CD4-positive, CD25-positive, alpha-beta regulatory T cell (primary cell): ENCODE results near the gene CRADD. TPM values are rescaled to one million over a fixed set of nuclear protein-coding genes. Genes with fewer than 3 reads are reported as not detected.

Experiments used
- ATAC-seq, 2 donors: fragments of 150-1000 bp; cut with Tn5 transposase; one replicate each; pipeline ENCODE4 v1.10.0; 2021; ENCODE audit warnings: low read depth in 2 of 2, moderate number of reproducible peaks in 2 of 2, moderate library complexity in 1 of 2
- DNase-seq, 3 donors: peaks; one replicate each; pipeline versions ENCODE4 v3.0.0 to v3.0.0-alpha.2; 2012 to 2022; ENCODE audit warnings: mixed read lengths in 1 of 3
- H3K27ac ChIP-seq: one replicate; pipeline ENCODE4 v1.7.0; 2013; ENCODE audit warnings: mild to moderate bottlenecking, low read length; ENCODE audit not compliant: insufficient read depth, poor library complexity, severe bottlenecking
- H3K27me3 ChIP-seq: one replicate; pipeline ENCODE4 v1.7.0; 2013; ENCODE audit warnings: low read length; ENCODE audit not compliant: control insufficient read depth, insufficient read depth
- H3K36me3 ChIP-seq: one replicate; pipeline ENCODE4 v1.7.0; 2013; ENCODE audit warnings: mild to moderate bottlenecking, low read length, moderate library complexity; ENCODE audit not compliant: control insufficient read depth, insufficient read depth
- H3K4me1 ChIP-seq: 2 replicates; pipeline ENCODE4 v1.7.0; 2013; ENCODE audit warnings: mild to moderate bottlenecking, low read length; ENCODE audit not compliant: insufficient read depth, control insufficient read depth, poor library complexity, severe bottlenecking
- H3K4me3 ChIP-seq: one replicate; pipeline ENCODE4 v1.7.0; 2013; ENCODE audit warnings: low read depth, mild to moderate bottlenecking, low read length, moderate library complexity
- H3K9me3 ChIP-seq, 2 experiments: 1 replicate in 1 of 2; 2 replicates in 1 of 2; pipeline ENCODE4 v1.7.0; 2013; ENCODE audit warnings: low read length in 2 of 2, mild to moderate bottlenecking in 1 of 2, moderate library complexity in 1 of 2; ENCODE audit not compliant: control insufficient read depth in 2 of 2
- H3K27ac Mint-ChIP-seq, 3 donors: one replicate each; pipeline ENCODE4 v1.8.0; 2020 to 2022; ENCODE audit warnings: mild to moderate bottlenecking in 3 of 3, mixed read lengths in 3 of 3, moderate library complexity in 2 of 3
- H3K27me3 Mint-ChIP-seq: one replicate; pipeline ENCODE4 v1.8.0; 2022; ENCODE audit warnings: mild to moderate bottlenecking, mixed read lengths
- H3K36me3 Mint-ChIP-seq: one replicate; pipeline ENCODE4 v1.8.0; 2020; ENCODE audit warnings: mixed read lengths
- H3K4me1 Mint-ChIP-seq, 4 donors: one replicate each; pipeline ENCODE4 v1.8.0; 2020 to 2022; ENCODE audit warnings: mixed read lengths in 4 of 4, mild to moderate bottlenecking in 1 of 4
- H3K4me3 Mint-ChIP-seq, 4 donors: one replicate each; pipeline ENCODE4 v1.8.0; 2020 to 2022; ENCODE audit warnings: mild to moderate bottlenecking in 4 of 4, mixed read lengths in 4 of 4, moderate library complexity in 3 of 4
- H3K9me3 Mint-ChIP-seq, 7 donors: one replicate each; pipeline ENCODE4 v1.8.0; 2020 to 2022; ENCODE audit warnings: mixed read lengths in 7 of 7, mild to moderate bottlenecking in 3 of 7, moderate library complexity in 2 of 7
- polyA plus RNA-seq, 4 donors: library from polyadenylated mRNA; unstranded; fragments of 300-500 nt; fragmentation: Illumina TruSeq; gene quantifications; one replicate each; pipeline ENCODE4 v1.2.3, GENCODE V29; 2021
- total RNA-seq: library from RNA; stranded (reverse); gene quantifications from one replicate; pipeline ENCODE4 v1.2.3, GENCODE V29; 2022

CRADD gene
- total and polyA plus RNA-seq, 5 donors from 2014 or later: 10.1 to 24.2 (median 20.6) TPM

DNA sequence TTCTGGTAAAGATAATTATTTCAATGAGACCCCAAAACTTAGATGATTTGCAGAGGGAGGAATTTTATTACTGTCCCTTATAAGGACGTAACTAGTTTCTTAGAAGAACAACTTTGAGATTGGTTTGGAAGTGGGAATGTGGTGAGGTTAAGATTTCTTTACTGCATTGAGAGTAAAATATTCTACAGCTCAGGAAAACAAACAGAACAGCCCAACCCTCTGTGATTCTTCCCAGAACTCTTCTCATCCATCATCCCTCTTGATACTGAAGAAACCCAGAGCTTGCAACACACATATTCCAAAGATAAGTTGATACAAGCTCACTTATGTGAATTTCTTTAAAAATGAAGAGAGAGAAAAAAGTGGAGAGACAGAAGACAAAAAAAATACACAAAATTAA, 234.2 kb downstream of the CRADD start:
- no peaks in the 10 kb centered on the region for H3K36me3 ChIP-seq
- no peak overlapping the region for H3K27ac ChIP-seq
- DNase-seq (no peak), ATAC-seq (no peak)
- Mint-ChIP-seq H3K9me3 (peaks cover 0 to 2% (median 0%) of the 10 kb centered on the region in 7 donors), H3K27me3 (no peaks in the 10 kb centered on the region), H3K4me3 (no peak overlapping the region), H3K27ac (peak overlapping the region in 1 of 3 donors; percentile 49), H3K4me1 (peaks cover 0 to 3% (median 0%) of the 10 kb centered on the region in 4 donors), H3K36me3 (no peaks in the 10 kb centered on the region)
- no peaks in the 10 kb centered on the region for H3K27me3 ChIP-seq
- H3K4me1 ChIP-seq: no peaks in the 10 kb centered on the region
- no peak overlapping the region for H3K4me3 ChIP-seq
- no peaks in the 10 kb centered on the region for H3K9me3 ChIP-seq

DNA sequence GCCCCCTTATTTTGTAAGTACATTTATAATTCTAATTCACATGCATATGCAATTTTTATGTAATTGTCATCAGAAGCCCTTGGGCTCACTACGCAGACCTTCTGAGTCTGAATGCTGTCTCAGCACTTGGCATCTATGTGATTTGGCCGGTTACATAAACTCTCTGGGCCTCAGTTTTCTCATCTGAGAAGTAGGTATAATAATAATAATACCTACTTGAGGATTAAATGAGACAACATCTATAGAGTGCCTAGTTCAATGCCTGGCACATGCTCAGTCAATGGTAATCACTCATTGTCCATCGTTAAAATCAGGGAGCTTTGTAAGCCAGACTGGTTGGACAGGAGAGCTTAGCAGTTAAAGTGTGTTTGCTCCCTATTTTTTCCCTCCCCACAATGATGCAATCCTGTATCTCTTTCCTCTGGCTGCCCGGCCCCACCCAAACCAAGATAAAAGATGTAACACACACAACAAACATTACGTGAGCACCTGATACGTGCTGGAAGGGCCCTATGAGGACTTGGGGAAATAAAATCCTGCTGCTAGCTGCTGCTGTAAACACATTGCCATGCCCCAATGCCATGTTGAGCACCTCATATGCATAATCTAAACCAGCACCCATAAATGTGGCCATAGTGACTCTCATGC, 235.0 kb downstream of the CRADD start:
- H3K36me3 ChIP-seq: no peaks in the 10 kb centered on the region

GRCh38 chr12:93913845-93914244, 236.7 kb downstream of the CRADD start:
- peaks cover 0 to 2% (median 0%) of the 10 kb centered on the region in 7 donors for H3K9me3 Mint-ChIP-seq
- DNase-seq (no peak), ATAC-seq (no peak)
- Histone ChIP-seq H3K27ac (no peak overlapping the region), H3K9me3 (no peaks in the 10 kb centered on the region), H3K36me3 (no peaks in the 10 kb centered on the region), H3K27me3 (no peaks in the 10 kb centered on the region), H3K4me3 (no peak overlapping the region), H3K4me1 (no peaks in the 10 kb centered on the region)
- no peaks in the 10 kb centered on the region for H3K4me1 Mint-ChIP-seq
- H3K27me3 Mint-ChIP-seq: no peaks in the 10 kb centered on the region
- H3K27ac Mint-ChIP-seq: no peak overlapping the region
- no peaks in the 10 kb centered on the region for H3K36me3 Mint-ChIP-seq
- H3K4me3 Mint-ChIP-seq: no peak overlapping the region

More for the DNA sequence above, 235.0 kb downstream of the CRADD start:
- Histone ChIP-seq H3K4me3 (no peak overlapping the region), H3K4me1 (no peaks in the 10 kb centered on the region), H3K9me3 (no peaks in the 10 kb centered on the region), H3K27ac (no peak overlapping the region), H3K27me3 (no peaks in the 10 kb centered on the region)
- ATAC-seq (no peak), DNase-seq (no peak)
- peaks cover 0 to 2% (median 0%) of the 10 kb centered on the region in 7 donors for H3K9me3 Mint-ChIP-seq
- no peak overlapping the region for H3K4me3 Mint-ChIP-seq
- no peak overlapping the region for H3K27ac Mint-ChIP-seq
- H3K27me3 Mint-ChIP-seq: no peaks in the 10 kb centered on the region
- peaks cover 0 to 1% (median 0%) of the 10 kb centered on the region in 4 donors for H3K4me1 Mint-ChIP-seq
- H3K36me3 Mint-ChIP-seq: no peaks in the 10 kb centered on the region

- DNase-seq (no peak), ATAC-seq (no peak)
- Mint-ChIP-seq H3K36me3 (no peaks in the 10 kb centered on the region), H3K4me3 (no peak overlapping the region), H3K27me3 (no peaks in the 10 kb centered on the region), H3K27ac (no peak overlapping the region), H3K4me1 (no peaks in the 10 kb centered on the region), H3K9me3 (peaks cover 0 to 2% (median 0%) of the 10 kb centered on the region in 7 donors)
- H3K4me3 ChIP-seq: no peak overlapping the region
- no peak overlapping the region for H3K27ac ChIP-seq
- no peaks in the 10 kb centered on the region for H3K36me3 ChIP-seq
- H3K9me3 ChIP-seq: no peaks in the 10 kb centered on the region
- H3K4me1 ChIP-seq: no peaks in the 10 kb centered on the region
- no peaks in the 10 kb centered on the region for H3K27me3 ChIP-seq
Measured at GRCh38 chr12:93914281-93914680, 237.1 kb downstream of the CRADD start.

- Mint-ChIP-seq H3K36me3 (no peaks in the 10 kb centered on the region), H3K4me1 (no peaks in the 10 kb centered on the region), H3K9me3 (peaks cover 0 to 2% (median 0%) of the 10 kb centered on the region in 7 donors), H3K4me3 (no peak overlapping the region), H3K27me3 (no peaks in the 10 kb centered on the region), H3K27ac (peak overlapping the region in 1 of 3 donors; percentile 43)
- H3K4me3 ChIP-seq: no peak overlapping the region
- H3K27ac ChIP-seq: no peak overlapping the region
- H3K36me3 ChIP-seq: no peaks in the 10 kb centered on the region
- no peaks in the 10 kb centered on the region for H3K4me1 ChIP-seq
- H3K9me3 ChIP-seq: no peaks in the 10 kb centered on the region
- DNase-seq (no peak), ATAC-seq (no peak)
- no peaks in the 10 kb centered on the region for H3K27me3 ChIP-seq
Measured at GRCh38 chr12:93915411-93915810, 238.2 kb downstream of the CRADD start.

DNA sequence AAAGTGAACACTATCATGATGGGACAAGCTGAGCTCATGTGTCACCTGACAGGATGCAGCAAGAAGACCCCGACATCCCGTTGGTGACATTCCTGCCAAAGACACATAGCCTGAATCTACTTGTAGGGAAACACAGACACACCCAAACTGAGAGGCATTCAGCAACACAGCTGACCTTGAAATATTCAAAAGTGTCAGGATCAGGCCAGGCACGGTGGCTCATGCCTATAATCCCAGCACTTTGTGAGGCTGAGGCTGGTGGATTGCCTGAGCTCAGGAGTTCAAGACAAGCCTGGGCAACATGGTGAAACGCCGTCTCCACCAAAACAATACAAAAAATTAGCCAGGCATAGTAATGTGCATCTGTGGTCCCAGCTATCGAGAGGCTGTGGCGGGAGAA, 239.2 kb downstream of the CRADD start:
- Histone ChIP-seq H3K4me3 (no peak overlapping the region), H3K27ac (no peak overlapping the region), H3K4me1 (no peaks in the 10 kb centered on the region), H3K9me3 (no peaks in the 10 kb centered on the region), H3K27me3 (no peaks in the 10 kb centered on the region), H3K36me3 (no peaks in the 10 kb centered on the region)
- Mint-ChIP-seq H3K27me3 (no peaks in the 10 kb centered on the region), H3K4me1 (peaks cover 0 to 2% (median 0%) of the 10 kb centered on the region in 4 donors), H3K4me3 (no peak overlapping the region), H3K27ac (no peak overlapping the region), H3K9me3 (peaks cover 0 to 2% (median 0%) of the 10 kb centered on the region in 7 donors), H3K36me3 (no peaks in the 10 kb centered on the region)
- ATAC-seq (no peak), DNase-seq (no peak)

DNA sequence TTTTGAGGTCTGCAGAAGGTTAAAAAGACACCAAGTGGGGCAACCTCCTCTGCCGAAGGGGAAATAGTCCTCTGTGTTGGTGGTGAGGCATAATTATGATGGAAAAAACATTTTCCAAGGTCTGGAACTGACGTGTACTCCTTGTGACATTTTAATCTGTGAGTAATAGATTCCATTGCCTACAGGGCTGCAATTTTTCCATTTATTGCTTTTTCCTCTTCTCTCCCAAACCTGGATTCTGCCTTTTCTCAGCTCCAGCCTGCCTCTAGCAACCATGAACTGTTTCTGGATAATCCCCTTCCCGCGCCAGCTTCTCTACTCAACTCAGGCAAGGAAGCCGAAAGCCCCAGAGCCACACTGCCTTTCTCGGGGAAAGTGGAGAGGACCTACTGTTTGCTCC, 241.1 kb downstream of the CRADD start:
- Histone ChIP-seq H3K27ac (no peak overlapping the region), H3K9me3 (no peaks in the 10 kb centered on the region), H3K4me3 (no peak overlapping the region), H3K36me3 (no peaks in the 10 kb centered on the region), H3K27me3 (no peaks in the 10 kb centered on the region), H3K4me1 (no peaks in the 10 kb centered on the region)
- DNase-seq: no peak
- peaks cover 0 to 5% (median 1%) of the 10 kb centered on the region in 4 donors for H3K4me1 Mint-ChIP-seq
- no peaks in the 10 kb centered on the region for H3K27me3 Mint-ChIP-seq
- ATAC-seq: no peak
- no peak overlapping the region for H3K27ac Mint-ChIP-seq
- no peaks in the 10 kb centered on the region for H3K36me3 Mint-ChIP-seq
- peaks cover 0 to 1% (median 0%) of the 10 kb centered on the region in 7 donors for H3K9me3 Mint-ChIP-seq
- H3K4me3 Mint-ChIP-seq: no peak overlapping the region

DNA sequence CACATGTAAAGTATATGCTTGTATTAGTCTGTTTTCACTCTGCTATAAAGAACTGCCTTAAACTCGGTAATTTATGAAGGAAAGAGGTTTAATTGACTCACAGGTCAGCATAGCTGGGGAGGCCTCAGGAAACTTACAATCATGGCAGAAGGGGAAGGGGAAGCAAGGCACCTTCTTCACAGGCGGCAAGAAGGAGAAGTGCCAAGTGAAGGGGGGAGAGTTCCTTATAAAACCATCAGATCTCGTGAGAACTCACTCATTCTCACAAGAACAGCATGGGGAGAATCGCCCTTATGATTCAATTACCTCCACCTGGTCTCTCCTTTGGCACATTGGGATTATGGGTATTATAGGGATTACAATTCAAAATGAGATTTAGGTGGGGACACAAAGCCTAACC, 241.7 kb downstream of the CRADD start:
- DNase-seq: no peak
- H3K36me3 ChIP-seq: no peaks in the 10 kb centered on the region
- no peaks in the 10 kb centered on the region for H3K27me3 ChIP-seq
- peaks cover 0 to 1% (median 0%) of the 10 kb centered on the region in 7 donors for H3K9me3 Mint-ChIP-seq
- no peaks in the 10 kb centered on the region for H3K9me3 ChIP-seq
- no peaks in the 10 kb centered on the region for H3K27me3 Mint-ChIP-seq
- no peak overlapping the region for H3K4me3 Mint-ChIP-seq
- H3K27ac Mint-ChIP-seq: no peak overlapping the region
- no peaks in the 10 kb centered on the region for H3K36me3 Mint-ChIP-seq
- no peak overlapping the region for H3K27ac ChIP-seq
- no peak for ATAC-seq
- no peak overlapping the region for H3K4me3 ChIP-seq
- peaks cover 0 to 5% (median 1%) of the 10 kb centered on the region in 4 donors for H3K4me1 Mint-ChIP-seq
- H3K4me1 ChIP-seq: no peaks in the 10 kb centered on the region
